ENCODE results near the gene GLRX3.

GLRX3 gene

DNA sequence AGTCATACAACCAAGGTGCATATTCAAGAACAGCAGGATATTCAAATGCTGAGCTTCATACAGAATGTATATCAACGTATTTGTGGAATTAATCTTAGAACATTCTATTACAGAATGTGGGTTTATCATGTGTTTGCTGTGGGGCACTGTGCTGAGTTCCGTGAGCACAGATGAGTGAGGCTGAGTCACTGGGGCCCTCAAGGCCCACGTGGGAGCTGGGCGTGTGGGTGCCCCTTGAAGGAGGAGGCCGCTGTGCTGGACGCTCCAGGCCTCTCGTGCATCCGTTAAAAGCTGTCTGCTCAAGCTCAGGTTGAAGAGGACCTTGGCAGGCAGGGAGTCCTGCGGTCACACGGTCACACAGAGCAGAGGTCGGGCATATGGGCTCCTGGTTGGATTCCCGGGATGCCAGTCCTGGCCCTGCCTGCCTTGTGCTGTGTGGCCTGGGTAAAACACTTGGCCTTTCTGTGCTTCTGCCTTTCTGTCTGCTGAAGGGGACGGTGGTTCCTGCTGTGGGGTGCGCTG lies 70.1 kb downstream of the GLRX3 start:
- H3K9me3 Mint-ChIP-seq, result no peaks in the 10 kb centered on the region
- H3K4me1 Mint-ChIP-seq, result no peaks in the 10 kb centered on the region
- no peaks in the 10 kb centered on the region for H3K27me3 Mint-ChIP-seq
- no peak overlapping the region for H3K4me3 Mint-ChIP-seq
- no peak overlapping the region for H3K27ac Mint-ChIP-seq
- H3K36me3 Mint-ChIP-seq, result no peaks in the 10 kb centered on the region

DNA sequence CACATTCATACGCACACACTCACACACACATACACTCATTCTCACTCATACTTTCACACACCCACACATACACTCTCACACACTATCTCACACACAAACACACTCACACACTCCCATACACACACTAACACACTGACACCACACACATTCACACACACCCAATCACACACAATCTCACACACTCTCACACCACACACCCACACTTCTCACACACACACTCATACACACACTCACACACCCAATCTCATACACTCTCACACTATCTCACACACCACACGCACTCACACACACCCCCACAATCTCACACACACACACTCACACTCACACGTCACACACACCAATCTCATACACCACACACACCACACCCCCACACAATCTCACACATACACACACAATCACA lies 71.0 kb downstream of the GLRX3 start:
- no peaks in the 10 kb centered on the region for H3K9me3 Mint-ChIP-seq
- H3K36me3 Mint-ChIP-seq, result no peaks in the 10 kb centered on the region
- H3K4me3 Mint-ChIP-seq, result no peak overlapping the region
- no peaks in the 10 kb centered on the region for H3K4me1 Mint-ChIP-seq
- H3K27me3 Mint-ChIP-seq, result no peaks in the 10 kb centered on the region
- H3K27ac Mint-ChIP-seq, result no peak overlapping the region

DNA sequence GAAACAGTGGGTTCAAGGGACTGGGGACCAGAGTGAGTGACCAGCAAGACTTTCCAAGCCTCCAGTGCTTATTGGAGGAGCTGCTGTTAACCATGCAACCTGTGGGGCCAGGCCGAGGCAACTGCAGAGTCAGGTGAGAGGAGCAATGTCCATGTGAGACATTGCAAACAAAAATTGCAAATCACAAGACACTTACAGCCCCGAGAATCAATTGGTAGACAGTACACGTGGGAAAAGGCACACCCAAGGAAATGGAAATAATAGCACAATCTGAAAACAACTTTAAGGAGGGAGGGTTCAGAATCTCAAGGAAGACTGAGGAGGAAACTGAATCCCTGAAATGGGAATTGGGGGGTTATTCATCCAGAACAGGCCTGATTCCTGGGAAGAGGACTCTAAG lies 72.6 kb downstream of the GLRX3 start:
- H3K36me3 Mint-ChIP-seq, result no peaks in the 10 kb centered on the region
- no peaks in the 10 kb centered on the region for H3K4me1 Mint-ChIP-seq
- no peak overlapping the region for H3K27ac Mint-ChIP-seq
- H3K4me3 Mint-ChIP-seq, result no peak overlapping the region
- H3K9me3 Mint-ChIP-seq, result no peaks in the 10 kb centered on the region
- H3K27me3 Mint-ChIP-seq, result no peaks in the 10 kb centered on the region

DNA sequence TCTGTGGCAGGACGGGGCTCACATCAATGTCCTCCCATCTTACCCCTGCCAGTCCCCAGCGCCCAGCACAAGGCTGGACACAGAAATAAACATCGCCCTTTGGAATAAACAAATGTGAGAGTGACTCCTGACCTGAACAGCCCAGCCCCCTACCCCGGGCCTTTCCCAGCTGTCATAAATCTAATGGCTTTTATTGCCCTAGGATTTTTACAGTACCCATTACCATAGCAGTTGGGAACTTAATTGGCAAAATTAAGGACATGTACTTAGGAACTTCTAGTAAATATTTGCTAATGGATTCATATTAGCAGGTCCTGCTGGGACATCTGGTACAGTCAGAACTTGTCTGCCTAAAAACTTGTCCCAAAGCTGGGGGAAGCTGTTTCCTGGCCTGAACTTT lies 76.6 kb downstream of the GLRX3 start:
- Mint-ChIP-seq H3K4me1 (no peaks in the 10 kb centered on the region), H3K9me3 (no peaks in the 10 kb centered on the region), H3K27ac (no peak overlapping the region), H3K4me3 (no peak overlapping the region), H3K27me3 (no peaks in the 10 kb centered on the region), H3K36me3 (peaks cover 3% of the 10 kb centered on the region)

DNA sequence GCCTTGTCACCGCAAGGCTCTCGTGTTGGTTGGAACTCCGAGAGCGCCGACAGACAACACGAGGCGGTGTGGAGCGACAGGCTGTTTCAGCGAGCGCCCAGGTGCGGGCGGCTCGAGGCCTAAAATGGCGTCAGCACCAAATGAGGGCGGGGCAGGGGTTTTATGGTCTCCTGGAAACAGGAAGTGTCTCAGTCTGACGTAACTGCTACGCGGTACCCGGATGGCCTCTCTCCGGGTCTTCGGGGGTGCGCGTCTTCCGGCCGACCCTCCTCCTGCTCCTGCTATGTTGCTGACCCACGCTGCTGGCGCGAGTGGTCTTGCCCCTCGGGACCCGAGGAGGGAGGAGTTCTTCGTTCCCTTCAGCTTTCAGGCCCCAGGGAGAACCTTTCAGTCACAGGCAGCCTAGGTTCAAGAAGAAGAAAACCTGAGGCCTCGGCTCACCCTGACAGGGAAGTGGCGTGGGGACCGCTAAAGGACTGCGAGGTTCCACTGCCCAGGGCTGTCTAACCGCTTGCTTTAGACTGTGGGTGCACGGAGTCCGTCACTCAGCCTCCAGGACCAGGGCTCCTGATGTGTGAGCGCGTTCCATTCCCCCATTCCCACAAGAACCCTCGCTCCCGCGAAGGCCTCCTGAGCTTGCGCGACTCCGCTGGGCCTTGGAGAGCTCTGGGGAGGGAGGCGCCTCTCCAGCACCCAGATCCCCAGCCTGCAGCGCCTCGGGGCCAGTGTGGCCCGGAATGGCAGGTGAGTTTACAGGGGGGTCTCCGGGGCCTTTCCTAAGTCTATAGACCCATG lies 77.3 kb downstream of the GLRX3 start:
- peaks cover 3% of the 10 kb centered on the region for H3K36me3 Mint-ChIP-seq
- H3K4me1 Mint-ChIP-seq, result no peaks in the 10 kb centered on the region
- no peak overlapping the region for H3K4me3 Mint-ChIP-seq
- no peaks in the 10 kb centered on the region for H3K9me3 Mint-ChIP-seq
- no peaks in the 10 kb centered on the region for H3K27me3 Mint-ChIP-seq
- H3K27ac Mint-ChIP-seq, result no peak overlapping the region

DNA sequence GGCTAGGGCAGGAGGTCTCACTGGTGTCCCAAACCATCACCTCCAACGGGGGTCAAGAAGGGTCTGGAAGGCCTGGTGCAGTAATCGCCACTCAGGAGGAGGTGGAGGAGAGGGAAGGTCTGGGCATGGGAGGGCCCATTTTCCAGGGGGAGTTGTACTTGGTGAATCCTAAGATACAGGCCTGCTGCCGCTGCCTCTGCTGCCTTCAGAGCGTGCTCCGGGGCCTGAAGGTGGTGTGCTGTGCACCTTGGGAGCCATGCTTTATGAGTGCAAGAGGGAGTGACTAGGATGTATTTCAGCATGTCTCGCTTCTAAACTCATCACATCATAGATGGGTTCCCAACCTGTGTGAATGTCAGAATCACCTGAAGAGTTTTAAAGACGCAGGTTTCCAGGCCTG lies 78.2 kb downstream of the GLRX3 start:
- Mint-ChIP-seq H3K9me3 (no peaks in the 10 kb centered on the region), H3K4me1 (no peaks in the 10 kb centered on the region), H3K36me3 (peaks cover 3% of the 10 kb centered on the region), H3K4me3 (no peak overlapping the region), H3K27ac (no peak overlapping the region), H3K27me3 (no peaks in the 10 kb centered on the region)

DNA sequence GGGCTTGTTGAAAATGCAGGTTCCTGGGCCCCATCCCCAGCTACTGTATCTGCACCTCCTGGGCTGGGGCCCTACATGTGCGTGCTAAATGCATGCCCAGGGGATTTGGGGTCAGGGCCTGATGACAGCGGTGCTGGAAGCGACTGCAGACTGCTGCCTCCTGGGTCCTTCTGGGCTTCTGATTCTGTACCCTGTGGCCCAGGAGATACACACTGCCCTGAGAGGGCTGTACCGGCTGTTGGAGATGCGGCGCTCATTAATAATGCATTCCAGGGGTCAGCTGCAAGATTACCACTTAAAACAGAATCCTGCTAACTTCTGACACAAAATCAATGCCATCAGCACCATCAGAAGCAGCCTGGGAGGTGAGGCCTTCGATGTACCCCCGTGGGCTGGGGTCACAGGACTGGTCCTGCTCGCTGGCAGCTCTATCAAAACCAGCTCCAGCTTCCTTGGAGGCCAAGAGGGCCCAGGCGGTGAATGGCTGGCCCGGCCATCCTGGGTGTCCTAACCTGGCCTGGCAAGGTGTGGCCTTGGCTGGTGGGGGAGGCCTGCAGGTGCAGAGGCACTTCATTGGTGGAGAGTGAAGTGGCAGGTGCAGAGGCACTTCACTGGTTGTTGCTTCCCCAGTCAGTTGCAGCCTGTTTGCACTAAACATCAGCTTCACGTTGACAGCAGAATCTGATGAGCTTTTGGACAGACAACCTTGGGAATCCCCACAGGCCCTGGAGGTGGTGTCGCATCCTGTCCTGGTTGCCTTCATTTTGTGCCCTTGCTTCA lies 79.2 kb downstream of the GLRX3 start:
- no peaks in the 10 kb centered on the region for H3K4me1 Mint-ChIP-seq
- no peak overlapping the region for H3K27ac Mint-ChIP-seq
- H3K4me3 Mint-ChIP-seq, result no peak overlapping the region
- H3K27me3 Mint-ChIP-seq, result no peaks in the 10 kb centered on the region
- peaks cover 3% of the 10 kb centered on the region for H3K36me3 Mint-ChIP-seq
- H3K9me3 Mint-ChIP-seq, result no peaks in the 10 kb centered on the region

DNA sequence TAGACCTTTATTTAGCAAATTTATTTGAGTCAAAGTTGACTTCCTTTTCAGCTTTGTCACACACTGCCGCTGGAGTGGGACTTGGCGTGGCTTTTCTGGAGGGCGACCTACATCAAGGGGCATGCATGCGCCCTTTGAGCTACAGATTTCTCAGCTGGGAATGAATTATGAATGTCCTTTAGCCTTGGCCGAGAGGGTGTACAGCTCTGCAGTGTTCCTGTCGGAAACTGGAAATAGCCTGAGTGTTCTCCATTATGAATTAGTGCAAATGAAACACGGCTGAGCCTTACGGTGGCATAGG lies 79.7 kb downstream of the GLRX3 start:
- Mint-ChIP-seq H3K27me3 (no peaks in the 10 kb centered on the region), H3K4me1 (no peaks in the 10 kb centered on the region), H3K27ac (no peak overlapping the region), H3K36me3 (peaks cover 3% of the 10 kb centered on the region), H3K4me3 (no peak overlapping the region), H3K9me3 (no peaks in the 10 kb centered on the region)

DNA sequence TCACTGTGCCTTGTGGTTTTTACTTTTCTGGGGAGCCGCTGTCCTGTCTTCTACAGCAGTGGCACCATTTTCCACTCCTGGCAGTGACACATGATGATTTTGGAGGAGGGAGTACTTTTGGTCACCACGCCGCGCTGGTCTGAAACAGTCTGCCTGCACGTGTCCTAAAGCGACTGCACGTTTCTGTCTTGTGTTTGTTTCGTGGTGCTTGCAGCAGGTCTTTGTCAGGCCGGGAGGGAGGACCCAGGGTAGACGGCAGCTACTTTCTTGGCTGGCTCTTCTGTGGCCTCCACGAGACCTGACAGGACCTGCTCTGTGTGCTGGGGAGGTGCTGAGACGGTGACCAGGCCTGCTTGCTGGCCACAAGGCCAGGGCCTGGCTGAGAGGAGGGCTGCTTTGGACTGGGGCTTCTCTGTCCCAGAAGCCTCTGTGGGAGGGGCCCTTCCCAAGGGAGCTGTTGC lies 82.0 kb downstream of the GLRX3 start:
- Mint-ChIP-seq H3K9me3 (no peaks in the 10 kb centered on the region), H3K27ac (no peak overlapping the region), H3K36me3 (peaks cover 3% of the 10 kb centered on the region), H3K4me3 (no peak overlapping the region), H3K4me1 (no peaks in the 10 kb centered on the region), H3K27me3 (no peaks in the 10 kb centered on the region)

DNA sequence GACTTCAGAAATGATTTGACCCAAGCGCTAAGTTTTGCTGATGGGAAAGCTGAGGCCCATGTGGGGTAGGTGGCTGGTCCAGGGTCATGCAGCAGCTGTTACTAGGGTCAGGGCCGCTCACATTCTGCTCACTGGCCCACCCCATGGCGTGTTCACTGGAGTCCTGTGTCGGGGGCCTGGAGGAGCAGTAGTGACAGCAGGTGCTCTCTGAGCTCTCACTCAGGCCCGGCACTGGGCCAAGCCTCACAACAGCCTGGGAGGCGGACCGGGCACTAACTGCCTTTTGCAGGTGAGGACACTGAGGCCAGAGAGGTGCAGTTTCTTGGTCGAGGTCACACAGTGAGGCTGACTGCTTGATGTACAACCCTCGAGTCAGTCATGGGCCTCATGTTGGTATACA lies 82.7 kb downstream of the GLRX3 start:
- Mint-ChIP-seq H3K4me3 (no peak overlapping the region), H3K4me1 (no peaks in the 10 kb centered on the region), H3K36me3 (peaks cover 3% of the 10 kb centered on the region), H3K9me3 (no peaks in the 10 kb centered on the region), H3K27me3 (no peaks in the 10 kb centered on the region), H3K27ac (no peak overlapping the region)

DNA sequence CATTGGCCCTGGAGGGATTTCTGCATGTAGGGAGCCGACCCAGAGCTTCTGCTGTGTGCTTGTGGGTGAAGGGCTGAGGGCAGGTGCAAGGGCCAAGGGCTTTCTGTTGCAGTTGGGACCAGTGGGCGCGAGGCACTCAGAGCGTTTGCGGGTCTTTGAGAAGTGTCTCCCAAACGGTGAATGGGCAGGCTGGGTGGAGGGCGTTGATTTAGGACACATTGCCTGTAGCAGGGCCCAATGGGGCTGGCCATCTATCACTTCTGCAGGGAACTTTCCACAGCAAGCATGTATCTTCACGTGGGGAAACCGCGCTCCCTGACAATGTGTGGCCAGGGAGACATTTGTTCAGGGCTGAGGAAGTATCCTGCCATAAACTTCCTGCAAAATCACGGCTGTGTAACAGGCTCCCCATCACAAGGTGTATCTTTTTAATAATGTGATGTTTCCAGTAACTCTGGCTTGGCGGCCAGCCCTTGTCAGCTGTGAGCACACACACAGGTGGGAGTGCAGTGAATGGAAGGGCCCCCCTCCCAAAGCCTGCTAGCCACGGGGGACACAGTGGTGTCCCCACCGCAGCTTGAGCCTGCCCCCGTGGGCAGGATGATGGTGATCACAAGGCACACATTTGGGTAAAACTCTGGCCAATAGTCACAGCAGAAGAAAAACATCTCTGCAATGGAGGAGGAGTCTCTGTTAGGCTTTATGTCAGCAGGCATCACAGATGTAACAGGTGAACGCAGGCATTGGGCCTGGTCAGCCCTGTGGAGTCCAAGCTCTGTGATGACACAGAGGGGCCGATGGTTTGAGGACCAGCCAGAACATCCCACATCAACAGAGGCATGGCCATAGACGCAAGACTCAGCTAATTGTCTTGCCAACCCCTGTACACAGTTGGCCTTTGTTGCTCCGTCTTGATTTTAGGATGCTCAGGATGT lies 84.3 kb downstream of the GLRX3 start:
- no peaks in the 10 kb centered on the region for H3K4me1 Mint-ChIP-seq
- no peaks in the 10 kb centered on the region for H3K27me3 Mint-ChIP-seq
- no peaks in the 10 kb centered on the region for H3K9me3 Mint-ChIP-seq
- no peak overlapping the region for H3K4me3 Mint-ChIP-seq
- H3K27ac Mint-ChIP-seq, result no peak overlapping the region
- peaks cover 3% of the 10 kb centered on the region for H3K36me3 Mint-ChIP-seq

DNA sequence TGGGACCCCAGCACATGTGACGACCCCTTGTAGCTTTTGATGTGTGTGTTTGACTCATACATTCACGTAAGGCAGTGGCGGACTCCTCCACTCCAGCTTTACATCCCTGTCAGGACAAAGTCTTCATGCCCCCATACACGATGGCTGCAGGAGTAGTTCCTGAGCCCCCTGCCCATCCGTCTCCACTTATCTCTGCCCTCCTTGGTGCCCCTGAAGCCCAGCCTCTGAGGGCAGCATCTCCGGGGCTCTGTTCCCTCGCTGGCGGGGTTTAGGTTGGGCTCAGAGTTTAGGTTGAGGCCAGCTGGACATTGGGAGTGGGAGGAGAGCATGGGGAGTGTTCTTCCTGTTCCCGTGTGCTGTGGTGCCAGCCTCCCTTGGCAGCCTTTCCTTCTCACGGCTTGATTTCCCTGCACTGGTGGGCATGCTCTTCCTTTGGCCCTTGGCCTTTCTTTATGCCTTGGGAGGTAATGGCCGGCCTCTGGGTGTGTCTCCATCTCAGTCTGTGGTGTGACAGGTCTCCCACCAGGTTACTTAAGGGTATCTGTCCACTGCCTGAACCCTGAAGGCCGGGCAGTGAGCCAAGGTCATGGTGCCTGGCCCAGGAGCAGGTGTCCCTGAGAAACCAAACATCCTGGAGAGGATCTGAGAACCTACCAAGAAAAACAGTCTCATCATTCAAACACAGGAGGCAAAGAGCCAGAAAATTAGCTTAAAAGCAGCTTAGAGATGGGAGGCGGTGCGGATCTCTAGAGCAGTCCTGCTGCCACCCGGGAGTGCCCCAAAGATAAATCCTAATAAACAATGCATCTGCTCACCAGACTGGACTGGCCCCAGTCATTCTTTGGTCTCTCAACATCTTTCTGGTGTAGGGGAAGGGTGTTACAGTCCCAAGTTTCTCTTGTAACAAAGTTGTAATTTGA lies 85.5 kb downstream of the GLRX3 start:
- no peaks in the 10 kb centered on the region for H3K36me3 Mint-ChIP-seq
- H3K27me3 Mint-ChIP-seq, result no peaks in the 10 kb centered on the region
- no peaks in the 10 kb centered on the region for H3K4me1 Mint-ChIP-seq
- no peaks in the 10 kb centered on the region for H3K9me3 Mint-ChIP-seq
- no peak overlapping the region for H3K4me3 Mint-ChIP-seq
- H3K27ac Mint-ChIP-seq, result no peak overlapping the region

DNA sequence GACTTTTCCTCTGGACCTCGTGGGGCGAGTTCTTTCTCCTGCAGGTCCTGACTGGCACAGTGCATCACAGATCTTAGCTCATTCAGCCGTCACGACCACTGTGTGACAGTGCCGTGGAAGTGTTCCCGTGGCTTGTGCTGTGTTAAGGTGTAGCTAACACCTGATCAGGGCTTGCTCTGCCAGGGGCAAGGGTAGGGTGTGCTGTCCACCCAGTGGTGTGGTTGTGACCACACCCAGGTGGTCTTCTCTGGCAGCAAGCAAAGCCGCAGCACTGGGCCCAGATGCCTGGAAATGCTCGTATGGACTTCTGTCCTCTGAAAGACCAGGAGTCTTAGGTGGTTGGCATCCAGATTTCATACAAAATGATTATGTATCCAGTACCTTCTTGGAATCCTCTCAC lies 86.2 kb downstream of the GLRX3 start:
- Mint-ChIP-seq H3K27ac (no peak overlapping the region), H3K4me1 (no peaks in the 10 kb centered on the region), H3K27me3 (no peaks in the 10 kb centered on the region), H3K9me3 (peaks cover 3% of the 10 kb centered on the region), H3K4me3 (no peak overlapping the region), H3K36me3 (peaks cover under 1% of the 10 kb centered on the region)

DNA sequence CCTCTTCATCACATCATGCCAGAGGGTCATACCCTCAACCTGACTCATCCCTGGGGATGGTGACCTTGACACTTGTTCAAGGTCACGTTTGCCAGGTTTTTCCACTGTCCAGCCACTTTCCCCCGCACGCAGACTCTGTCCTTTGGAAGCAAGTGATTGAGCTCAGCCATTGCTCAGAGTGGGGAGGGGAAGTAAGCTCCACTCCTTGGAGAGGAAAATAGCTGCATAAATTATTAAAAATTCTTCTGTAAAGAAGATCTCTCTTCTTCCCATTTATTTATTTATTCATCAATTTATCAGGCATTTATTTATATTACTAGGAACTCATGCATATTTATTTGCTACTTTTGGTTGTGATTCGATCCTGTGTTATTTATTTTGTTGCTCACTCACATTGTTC lies 88.0 kb downstream of the GLRX3 start:
- H3K9me3 Mint-ChIP-seq, result peaks cover 10% of the 10 kb centered on the region
- no peaks in the 10 kb centered on the region for H3K27me3 Mint-ChIP-seq
- H3K27ac Mint-ChIP-seq, result no peak overlapping the region
- H3K4me3 Mint-ChIP-seq, result no peak overlapping the region
- peaks cover 6% of the 10 kb centered on the region for H3K36me3 Mint-ChIP-seq
- H3K4me1 Mint-ChIP-seq, result no peaks in the 10 kb centered on the region

DNA sequence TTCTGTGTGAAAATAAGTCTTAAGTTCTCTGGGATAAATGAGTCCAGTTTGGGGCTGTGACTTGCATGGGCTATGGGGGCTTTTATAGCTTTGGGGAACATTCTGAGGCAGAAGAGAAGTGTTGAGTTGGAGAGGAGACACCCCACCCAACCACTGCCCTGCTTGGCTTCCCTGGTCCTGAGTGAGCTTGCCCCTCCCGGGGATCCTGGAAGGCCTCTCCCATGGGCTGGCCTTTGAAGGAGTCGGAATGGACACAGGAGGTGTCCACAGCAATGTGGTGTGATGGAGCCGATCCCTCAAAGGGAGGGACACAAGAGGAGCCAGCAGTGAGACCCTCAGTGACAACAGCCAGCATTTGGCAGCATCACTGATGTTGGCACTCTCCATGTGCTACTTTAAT lies 89.8 kb downstream of the GLRX3 start:
- H3K27me3 Mint-ChIP-seq, result no peaks in the 10 kb centered on the region
- peaks cover 10% of the 10 kb centered on the region for H3K9me3 Mint-ChIP-seq
- no peaks in the 10 kb centered on the region for H3K4me1 Mint-ChIP-seq
- no peak overlapping the region for H3K27ac Mint-ChIP-seq
- no peak overlapping the region for H3K4me3 Mint-ChIP-seq
- peaks cover 6% of the 10 kb centered on the region for H3K36me3 Mint-ChIP-seq

Measured in activated naive CD4-positive, alpha-beta T cell treated with anti-CD3 and anti-CD28 coated beads, Interleukin-2, amount 50 U/mL, for 24 hours (primary cell).